GM12878 (cell line): ENCODE measurements around the gene WWOX.

ENCODE experiments used
- POLR2A ChIP-seq: IDR thresholded peaks from 2 replicates; pipeline ENCODE4 v1.6.1; 2011; ENCODE audit warnings: low read depth, mild to moderate bottlenecking, low read length
- SMAD1 ChIP-seq: fragments of 450-650 bp; IDR thresholded peaks from 2 replicates; pipeline ENCODE4 v1.6.1; 2018; ENCODE audit warnings: mild to moderate bottlenecking, low read depth; ENCODE audit not compliant: partially characterized antibody
- SMAD5 ChIP-seq: IDR thresholded peaks from 2 replicates; pipeline ENCODE4 v1.6.1; 2016; ENCODE audit warnings: antibody characterized with exemption, low read depth
- STAT1 ChIP-seq: fragments of 450-650 bp; conservative IDR thresholded peaks from 2 replicates; pipeline ENCODE4 v1.6.1; 2014; ENCODE audit warnings: antibody characterized with exemption, mild to moderate bottlenecking
- SUZ12 ChIP-seq: fragments of 200-600 bp; sonication (generic); IDR thresholded peaks from one replicate; pipeline ENCODE4 v1.6.1; 2018; ENCODE audit warnings: antibody characterized with exemption, mild to moderate bottlenecking; ENCODE audit not compliant: unreplicated experiment
- TAF1 ChIP-seq: IDR thresholded peaks from 2 replicates; pipeline ENCODE4 v1.6.1; 2011; ENCODE audit warnings: mild to moderate bottlenecking, low read depth, low read length, borderline replicate concordance
- ZNF274 ChIP-seq: IDR thresholded peaks from one replicate; pipeline ENCODE4 v1.8.0; 2011; ENCODE audit not compliant: insufficient read length, insufficient read depth
- TF ChIP-seq, protein P1 (sequence below): fragments of 450-650 bp; IDR thresholded peaks from 2 replicates; pipeline ENCODE4 v1.6.1; 2016; ENCODE audit warnings: mild to moderate bottlenecking, moderate library complexity, borderline replicate concordance
- TF ChIP-seq, protein P2 (sequence below): IDR thresholded peaks from 2 replicates; pipeline ENCODE4 v1.6.1; 2012; ENCODE audit warnings: low read depth, low read length, improper control_type of control experiment

DNA sequence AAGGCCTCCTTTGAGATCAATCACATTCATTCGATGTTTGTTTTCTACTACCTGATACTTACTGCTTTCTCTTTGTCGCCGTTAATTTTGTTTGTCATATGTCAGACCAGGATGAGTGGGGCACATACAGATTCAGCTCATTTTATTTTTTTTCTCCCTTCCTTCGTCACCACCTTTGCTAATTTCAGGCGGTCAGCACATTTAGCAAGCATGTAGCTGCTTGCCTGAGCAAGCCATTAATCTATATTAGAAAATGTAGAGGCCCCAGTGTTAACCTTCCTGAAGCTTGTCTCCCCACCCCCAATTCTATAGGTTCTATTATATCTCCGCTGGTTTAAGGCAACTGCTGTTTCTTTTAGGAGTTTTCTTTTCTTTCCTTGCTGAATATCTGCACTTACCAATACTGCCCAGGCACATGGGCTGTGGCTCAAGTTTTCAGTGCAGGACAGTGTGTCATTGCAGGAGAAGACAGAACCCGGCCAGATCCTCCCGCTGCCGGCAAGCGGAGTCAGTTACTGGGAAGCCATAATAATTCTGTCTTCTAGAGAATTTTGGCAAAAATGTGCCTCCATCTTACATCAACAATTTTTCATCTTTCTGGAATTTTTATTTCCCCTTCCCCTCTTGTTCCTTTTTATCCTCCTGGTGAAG, 714.3 kb downstream of the WWOX start:
- TF ChIP-seq, protein P1, sequence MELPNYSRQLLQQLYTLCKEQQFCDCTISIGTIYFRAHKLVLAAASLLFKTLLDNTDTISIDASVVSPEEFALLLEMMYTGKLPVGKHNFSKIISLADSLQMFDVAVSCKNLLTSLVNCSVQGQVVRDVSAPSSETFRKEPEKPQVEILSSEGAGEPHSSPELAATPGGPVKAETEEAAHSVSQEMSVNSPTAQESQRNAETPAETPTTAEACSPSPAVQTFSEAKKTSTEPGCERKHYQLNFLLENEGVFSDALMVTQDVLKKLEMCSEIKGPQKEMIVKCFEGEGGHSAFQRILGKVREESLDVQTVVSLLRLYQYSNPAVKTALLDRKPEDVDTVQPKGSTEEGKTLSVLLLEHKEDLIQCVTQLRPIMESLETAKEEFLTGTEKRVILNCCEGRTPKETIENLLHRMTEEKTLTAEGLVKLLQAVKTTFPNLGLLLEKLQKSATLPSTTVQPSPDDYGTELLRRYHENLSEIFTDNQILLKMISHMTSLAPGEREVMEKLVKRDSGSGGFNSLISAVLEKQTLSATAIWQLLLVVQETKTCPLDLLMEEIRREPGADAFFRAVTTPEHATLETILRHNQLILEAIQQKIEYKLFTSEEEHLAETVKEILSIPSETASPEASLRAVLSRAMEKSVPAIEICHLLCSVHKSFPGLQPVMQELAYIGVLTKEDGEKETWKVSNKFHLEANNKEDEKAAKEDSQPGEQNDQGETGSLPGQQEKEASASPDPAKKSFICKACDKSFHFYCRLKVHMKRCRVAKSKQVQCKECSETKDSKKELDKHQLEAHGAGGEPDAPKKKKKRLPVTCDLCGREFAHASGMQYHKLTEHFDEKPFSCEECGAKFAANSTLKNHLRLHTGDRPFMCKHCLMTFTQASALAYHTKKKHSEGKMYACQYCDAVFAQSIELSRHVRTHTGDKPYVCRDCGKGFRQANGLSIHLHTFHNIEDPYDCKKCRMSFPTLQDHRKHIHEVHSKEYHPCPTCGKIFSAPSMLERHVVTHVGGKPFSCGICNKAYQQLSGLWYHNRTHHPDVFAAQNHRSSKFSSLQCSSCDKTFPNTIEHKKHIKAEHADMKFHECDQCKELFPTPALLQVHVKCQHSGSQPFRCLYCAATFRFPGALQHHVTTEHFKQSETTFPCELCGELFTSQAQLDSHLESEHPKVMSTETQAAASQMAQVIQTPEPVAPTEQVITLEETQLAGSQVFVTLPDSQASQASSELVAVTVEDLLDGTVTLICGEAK, result no peak
- TF ChIP-seq POLR2A, result no peak
- TF ChIP-seq ZNF274, result no peak
- TF ChIP-seq, protein P2, sequence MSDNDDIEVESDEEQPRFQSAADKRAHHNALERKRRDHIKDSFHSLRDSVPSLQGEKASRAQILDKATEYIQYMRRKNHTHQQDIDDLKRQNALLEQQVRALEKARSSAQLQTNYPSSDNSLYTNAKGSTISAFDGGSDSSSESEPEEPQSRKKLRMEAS, result no peak
- no peak for TF ChIP-seq SMAD1
- no peak for TF ChIP-seq STAT1
- TF ChIP-seq TAF1, result no peak
- TF ChIP-seq SUZ12, result no peak
- no peak for TF ChIP-seq SMAD5
